ENCODE results near the gene NCR1. TPM values are rescaled to one million over a fixed set of nuclear protein-coding genes. Genes with fewer than 3 reads are reported as not detected.
"Not testable (repeated sequence)": the region's sequence is repeated elsewhere in the genome, so short reads cannot be mapped to it uniquely, and the experiment has no call there.

The NCR1 gene
- total RNA-seq (2014; rRNA removed; shearing (Covaris generic)) = not detected in 2 replicates

- no peaks in the 10 kb centered on the region for H3K27me3 ChIP-seq
- peak in 1 of 2 experiments; percentile 14 for DNase-seq
- no peaks in the 10 kb centered on the region for H3K9me3 ChIP-seq (replicated peaks)
- H3K36me3 ChIP-seq = no peaks in the 10 kb centered on the region
- no peaks in the 10 kb centered on the region for H3K4me1 ChIP-seq
- H3K27ac ChIP-seq = no peak within 1 kb of the TSS
- no peak within 1 kb of the TSS for H3K4me3 ChIP-seq
Measured at GRCh38 chr19:54905803-54906511, at the start of gene NCR1. Gene NCR1 (plus strand): TSS chr19:54906148. CDS start chr19:54906188, 40 bp downstream.

- DNase-seq; H3K4me3 ChIP-seq; H3K9me3 ChIP-seq (replicated peaks); H3K4me1 ChIP-seq; H3K27ac ChIP-seq; H3K36me3 ChIP-seq; H3K27me3 ChIP-seq: not testable (repeated sequence)
Measured at GRCh38 chr19:54858476-54858875, 47.5 kb upstream of the NCR1 start.

- H3K27me3 ChIP-seq; DNase-seq; H3K36me3 ChIP-seq; H3K4me1 ChIP-seq; H3K27ac ChIP-seq; H3K4me3 ChIP-seq; H3K9me3 ChIP-seq (replicated peaks): not testable (repeated sequence)
Measured at GRCh38 chr19:54859421-54859820, 46.5 kb upstream of the NCR1 start.

GRCh38 chr19:54863459-54863858 lies 42.5 kb upstream of the NCR1 start:
- H3K4me3 ChIP-seq; DNase-seq; H3K27ac ChIP-seq; H3K9me3 ChIP-seq (replicated peaks); H3K27me3 ChIP-seq; H3K4me1 ChIP-seq; H3K36me3 ChIP-seq: not testable (repeated sequence)

- Histone ChIP-seq H3K4me3 (no peak overlapping the region), H3K9me3 (replicated peaks) (no peaks in the 10 kb centered on the region), H3K27ac (no peak overlapping the region), H3K36me3 (no peaks in the 10 kb centered on the region), H3K27me3 (no peaks in the 10 kb centered on the region), H3K4me1 (no peaks in the 10 kb centered on the region)
- DNase-seq = no peak
Measured at GRCh38 chr19:54871696-54872095, 34.3 kb upstream of the NCR1 start.

GRCh38 chr19:54873990-54874389 lies 32.0 kb upstream of the NCR1 start, which contains the start of gene FCAR:
Gene FCAR (plus strand): TSS chr19:54874235. CDS start chr19:54874290, 55 bp downstream.
- Histone ChIP-seq H3K27ac (no peak within 1 kb of the TSS), H3K27me3 (no peaks in the 10 kb centered on the region), H3K9me3 (replicated peaks) (no peaks in the 10 kb centered on the region), H3K36me3 (no peaks in the 10 kb centered on the region), H3K4me3 (no peak within 1 kb of the TSS), H3K4me1 (no peaks in the 10 kb centered on the region)
- no peak for DNase-seq

- Histone ChIP-seq H3K36me3 (no peaks in the 10 kb centered on the region), H3K9me3 (replicated peaks) (no peaks in the 10 kb centered on the region), H3K27ac (no peak overlapping the region), H3K4me3 (no peak overlapping the region), H3K4me1 (no peaks in the 10 kb centered on the region), H3K27me3 (no peaks in the 10 kb centered on the region)
- no peak for DNase-seq
Measured at GRCh38 chr19:54875506-54875905, 30.4 kb upstream of the NCR1 start.

GRCh38 chr19:54877471-54877870 lies 28.5 kb upstream of the NCR1 start:
- Histone ChIP-seq H3K4me3 (no peak overlapping the region), H3K9me3 (replicated peaks) (no peaks in the 10 kb centered on the region), H3K27me3 (no peaks in the 10 kb centered on the region), H3K27ac (no peak overlapping the region), H3K4me1 (no peaks in the 10 kb centered on the region), H3K36me3 (no peaks in the 10 kb centered on the region)
- DNase-seq = no peak

GRCh38 chr19:54881884-54882283 lies 24.1 kb upstream of the NCR1 start:
- no peaks in the 10 kb centered on the region for H3K4me1 ChIP-seq
- H3K4me3 ChIP-seq = no peak overlapping the region
- no peaks in the 10 kb centered on the region for H3K36me3 ChIP-seq
- H3K9me3 ChIP-seq (replicated peaks) = no peaks in the 10 kb centered on the region
- H3K27ac ChIP-seq = no peak overlapping the region
- no peaks in the 10 kb centered on the region for H3K27me3 ChIP-seq
- DNase-seq = no peak

- DNase-seq = no peak
- H3K27ac ChIP-seq = no peak overlapping the region
- H3K9me3 ChIP-seq (replicated peaks) = no peaks in the 10 kb centered on the region
- H3K27me3 ChIP-seq = no peaks in the 10 kb centered on the region
- no peaks in the 10 kb centered on the region for H3K36me3 ChIP-seq
- H3K4me3 ChIP-seq = no peak overlapping the region
- H3K4me1 ChIP-seq = no peaks in the 10 kb centered on the region
Measured at GRCh38 chr19:54882758-54883157, 23.2 kb upstream of the NCR1 start.

GRCh38 chr19:54883228-54883627 lies 22.7 kb upstream of the NCR1 start:
- no peak for DNase-seq
- no peak overlapping the region for H3K27ac ChIP-seq
- no peak overlapping the region for H3K4me3 ChIP-seq
- H3K27me3 ChIP-seq = no peaks in the 10 kb centered on the region
- no peaks in the 10 kb centered on the region for H3K36me3 ChIP-seq
- no peaks in the 10 kb centered on the region for H3K9me3 ChIP-seq (replicated peaks)
- H3K4me1 ChIP-seq = no peaks in the 10 kb centered on the region

GRCh38 chr19:54888239-54888638 lies 17.7 kb upstream of the NCR1 start:
- Histone ChIP-seq H3K36me3 (no peaks in the 10 kb centered on the region), H3K27ac (no peak overlapping the region), H3K4me3 (no peak overlapping the region), H3K9me3 (replicated peaks) (no peaks in the 10 kb centered on the region), H3K4me1 (no peaks in the 10 kb centered on the region), H3K27me3 (no peaks in the 10 kb centered on the region)
- DNase-seq = no peak

- Histone ChIP-seq H3K27ac (no peak overlapping the region), H3K9me3 (replicated peaks) (no peaks in the 10 kb centered on the region), H3K4me1 (no peaks in the 10 kb centered on the region), H3K4me3 (no peak overlapping the region), H3K36me3 (no peaks in the 10 kb centered on the region), H3K27me3 (no peaks in the 10 kb centered on the region)
- no peak for DNase-seq
Measured at GRCh38 chr19:54889566-54889965, 16.4 kb upstream of the NCR1 start.

GRCh38 chr19:54893406-54893805 lies 12.5 kb upstream of the NCR1 start:
- H3K36me3 ChIP-seq = no peaks in the 10 kb centered on the region
- DNase-seq = no peak
- no peak overlapping the region for H3K27ac ChIP-seq
- no peaks in the 10 kb centered on the region for H3K27me3 ChIP-seq
- H3K4me3 ChIP-seq = no peak overlapping the region
- no peaks in the 10 kb centered on the region for H3K9me3 ChIP-seq (replicated peaks)
- H3K4me1 ChIP-seq = no peaks in the 10 kb centered on the region

GRCh38 chr19:54894106-54894505 lies 11.8 kb upstream of the NCR1 start:
- not testable (repeated sequence) for DNase-seq; H3K4me3 ChIP-seq; H3K9me3 ChIP-seq (replicated peaks); H3K27me3 ChIP-seq; H3K27ac ChIP-seq; H3K36me3 ChIP-seq; H3K4me1 ChIP-seq

- H3K27ac ChIP-seq = no peak overlapping the region
- no peak overlapping the region for H3K4me3 ChIP-seq
- H3K4me1 ChIP-seq = no peaks in the 10 kb centered on the region
- H3K27me3 ChIP-seq = 0 out of 2 replicates have a peak, but pooled peaks cover 3% of the 10 kb centered on the region
- H3K9me3 ChIP-seq (replicated peaks) = no peaks in the 10 kb centered on the region
- H3K36me3 ChIP-seq = no peaks in the 10 kb centered on the region
- DNase-seq = no peak
Measured at GRCh38 chr19:54896036-54896435, 9.9 kb upstream of the NCR1 start.

Measured in SJCRH30 (cell line).